Measurements from ENCODE around the gene DYNLL2. TPM values are rescaled to one million over a fixed set of nuclear protein-coding genes. Genes with fewer than 3 reads are reported as not detected.
"Not testable (repeated sequence)": the region's sequence is repeated elsewhere in the genome, so short reads cannot be mapped to it uniquely, and the experiment has no call there.

Gene DYNLL2
- total and polyA plus RNA-seq, 4 donors, result 17.5 to 56.0 (median 32.5) TPM

- intact Hi-C loops (cut with DNase I), result no loop called here
- 17 to 24% methylated on average over 9 of the region's 9 CpGs for WGBS, 2 donors
- peak in 1 of 2 donors; percentile 46 for DNase-seq
- Histone ChIP-seq H3K9me3 (ENCODE audit: control insufficient read depth, low read length) (no peaks in the 10 kb centered on the region), H3K27me3 (ENCODE audit: control insufficient read depth in 1 of 2, insufficient read depth in 2 of 2, low read length in 1 of 2) (peaks cover 0 to 1% of the 10 kb centered on the region in 2 donors), H3K4me1 (ENCODE audit: control insufficient read depth in 1 of 2, insufficient read depth in 2 of 2, low read length in 2 of 2) (no peaks in the 10 kb centered on the region), H3K4me3 (ENCODE audit: low read length in 2 of 2) (no peak overlapping the region), H3K36me3 (ENCODE audit: control insufficient read depth in 1 of 2, insufficient read depth in 2 of 2, low read length in 1 of 2) (no peaks in the 10 kb centered on the region), H3K27ac (ENCODE audit: low read depth in 1 of 2, low read length in 2 of 2) (no peak overlapping the region)
- no peak for ATAC-seq (ENCODE audit: low FRiP score)
Measured at GRCh38 chr17:58060596-58061191, 22.5 kb upstream of the DYNLL2 start.

- peaks cover 0 to 1% of the 10 kb centered on the region in 2 donors for H3K27me3 ChIP-seq (ENCODE audit: control insufficient read depth in 1 of 2, insufficient read depth in 2 of 2, low read length in 1 of 2)
- no peaks in the 10 kb centered on the region for H3K4me1 ChIP-seq (ENCODE audit: control insufficient read depth in 1 of 2, insufficient read depth in 2 of 2, low read length in 2 of 2)
- H3K27ac ChIP-seq (ENCODE audit: low read depth in 1 of 2, low read length in 2 of 2), result no peak overlapping the region
- ATAC-seq (ENCODE audit: low FRiP score) (no peak), DNase-seq (no peak)
- intact Hi-C loops (cut with DNase I), result no loop called here
- no peak overlapping the region for H3K4me3 ChIP-seq (ENCODE audit: low read length in 2 of 2)
- WGBS, 2 donors, result 17 to 26% methylated on average over 5 of the region's 5 CpGs
- no peaks in the 10 kb centered on the region for H3K36me3 ChIP-seq (ENCODE audit: control insufficient read depth in 1 of 2, insufficient read depth in 2 of 2, low read length in 1 of 2)
- no peaks in the 10 kb centered on the region for H3K9me3 ChIP-seq (ENCODE audit: control insufficient read depth, low read length)
Measured at GRCh38 chr17:58061672-58062071, 21.5 kb upstream of the DYNLL2 start.

- Histone ChIP-seq H3K4me1 (ENCODE audit: control insufficient read depth in 1 of 2, insufficient read depth in 2 of 2, low read length in 2 of 2) (no peaks in the 10 kb centered on the region), H3K9me3 (ENCODE audit: control insufficient read depth, low read length) (no peaks in the 10 kb centered on the region), H3K4me3 (ENCODE audit: low read length in 2 of 2) (no peak overlapping the region), H3K27me3 (ENCODE audit: control insufficient read depth in 1 of 2, insufficient read depth in 2 of 2, low read length in 1 of 2) (no peaks in the 10 kb centered on the region), H3K27ac (ENCODE audit: low read depth in 1 of 2, low read length in 2 of 2) (no peak overlapping the region), H3K36me3 (ENCODE audit: control insufficient read depth in 1 of 2, insufficient read depth in 2 of 2, low read length in 1 of 2) (no peaks in the 10 kb centered on the region)
- intact Hi-C loops (cut with DNase I), result loop anchor here in 1 of 2 donors (5.0 kb wide), 1 partner anchor 82 kb away; the partner anchor contains the start of gene OR4D1
- 33 to 46% methylated on average over 1 of the region's 1 CpG for WGBS, 2 donors
- DNase-seq (no peak), ATAC-seq (ENCODE audit: low FRiP score) (no peak)
Measured at GRCh38 chr17:58065238-58065637, 18.0 kb upstream of the DYNLL2 start.

GRCh38 chr17:58066401-58066800, 16.8 kb upstream of the DYNLL2 start:
- Histone ChIP-seq H3K36me3 (ENCODE audit: control insufficient read depth in 1 of 2, insufficient read depth in 2 of 2, low read length in 1 of 2) (no peaks in the 10 kb centered on the region), H3K27ac (ENCODE audit: low read depth in 1 of 2, low read length in 2 of 2) (no peak overlapping the region), H3K27me3 (ENCODE audit: control insufficient read depth in 1 of 2, insufficient read depth in 2 of 2, low read length in 1 of 2) (no peaks in the 10 kb centered on the region), H3K9me3 (ENCODE audit: control insufficient read depth, low read length) (no peaks in the 10 kb centered on the region), H3K4me1 (ENCODE audit: control insufficient read depth in 1 of 2, insufficient read depth in 2 of 2, low read length in 2 of 2) (no peaks in the 10 kb centered on the region), H3K4me3 (ENCODE audit: low read length in 2 of 2) (no peak overlapping the region)
- ATAC-seq (ENCODE audit: low FRiP score) (no peak), DNase-seq (no peak)
- intact Hi-C loops (cut with DNase I), result loop anchor here in 1 of 2 donors (5.0 kb wide), 1 partner anchor 81 kb away; the partner anchor contains the start of gene OR4D1
- WGBS, 2 donors, result 60 to 64% methylated on average over 4 of the region's 4 CpGs

GRCh38 chr17:58072862-58073261, 10.4 kb upstream of the DYNLL2 start:
- ATAC-seq (ENCODE audit: low FRiP score) (no peak), DNase-seq (no peak)
- no peaks in the 10 kb centered on the region for H3K27me3 ChIP-seq (ENCODE audit: control insufficient read depth in 1 of 2, insufficient read depth in 2 of 2, low read length in 1 of 2)
- H3K4me3 ChIP-seq (ENCODE audit: low read length in 2 of 2), result no peak overlapping the region
- no peaks in the 10 kb centered on the region for H3K9me3 ChIP-seq (ENCODE audit: control insufficient read depth, low read length)
- H3K4me1 ChIP-seq (ENCODE audit: control insufficient read depth in 1 of 2, insufficient read depth in 2 of 2, low read length in 2 of 2), result no peaks in the 10 kb centered on the region
- 67 to 73% methylated on average over 1 of the region's 1 CpG for WGBS, 2 donors
- H3K36me3 ChIP-seq (ENCODE audit: control insufficient read depth in 1 of 2, insufficient read depth in 2 of 2, low read length in 1 of 2), result no peaks in the 10 kb centered on the region
- H3K27ac ChIP-seq (ENCODE audit: low read depth in 1 of 2, low read length in 2 of 2), result no peak overlapping the region
- intact Hi-C loops (cut with DNase I), result no loop called here

GRCh38 chr17:58073266-58073665, 10.0 kb upstream of the DYNLL2 start:
- H3K4me3 ChIP-seq (ENCODE audit: low read length in 2 of 2), result not testable (repeated sequence)
- 53 to 55% methylated on average over 5 to 7 of the region's 7 CpGs for WGBS, 2 donors

GRCh38 chr17:58074406-58074805, 8.8 kb upstream of the DYNLL2 start:
- ATAC-seq (ENCODE audit: low FRiP score), result not testable (repeated sequence)

More at GRCh38 chr17:58073266-58073665, 10.0 kb upstream of the DYNLL2 start:
- H3K27ac ChIP-seq (ENCODE audit: low read depth in 1 of 2, low read length in 2 of 2); H3K9me3 ChIP-seq (ENCODE audit: control insufficient read depth, low read length); H3K4me1 ChIP-seq (ENCODE audit: control insufficient read depth in 1 of 2, insufficient read depth in 2 of 2, low read length in 2 of 2); H3K27me3 ChIP-seq (ENCODE audit: control insufficient read depth in 1 of 2, insufficient read depth in 2 of 2, low read length in 1 of 2); DNase-seq; intact Hi-C loops (cut with DNase I); ATAC-seq (ENCODE audit: low FRiP score); H3K36me3 ChIP-seq (ENCODE audit: control insufficient read depth in 1 of 2, insufficient read depth in 2 of 2, low read length in 1 of 2): not testable (repeated sequence)

GRCh38 chr17:58079300-58080033, 3.8 kb upstream of the DYNLL2 start:
- ATAC-seq (ENCODE audit: low FRiP score) (no peak), DNase-seq (no peak)
- Histone ChIP-seq H3K27me3 (ENCODE audit: control insufficient read depth in 1 of 2, insufficient read depth in 2 of 2, low read length in 1 of 2) (no peaks in the 10 kb centered on the region), H3K4me1 (ENCODE audit: control insufficient read depth in 1 of 2, insufficient read depth in 2 of 2, low read length in 2 of 2) (no peaks in the 10 kb centered on the region), H3K9me3 (ENCODE audit: control insufficient read depth, low read length) (no peaks in the 10 kb centered on the region), H3K36me3 (ENCODE audit: control insufficient read depth in 1 of 2, insufficient read depth in 2 of 2, low read length in 1 of 2) (no peaks in the 10 kb centered on the region), H3K27ac (ENCODE audit: low read depth in 1 of 2, low read length in 2 of 2) (no peak overlapping the region), H3K4me3 (ENCODE audit: low read length in 2 of 2) (no peak overlapping the region)
- intact Hi-C loops (cut with DNase I), result no loop called here
- 70 to 74% methylated on average over 6 of the region's 6 CpGs for WGBS, 2 donors

More at GRCh38 chr17:58074406-58074805, 8.8 kb upstream of the DYNLL2 start:
- H3K9me3 ChIP-seq (ENCODE audit: control insufficient read depth, low read length); intact Hi-C loops (cut with DNase I); H3K27ac ChIP-seq (ENCODE audit: low read depth in 1 of 2, low read length in 2 of 2); H3K27me3 ChIP-seq (ENCODE audit: control insufficient read depth in 1 of 2, insufficient read depth in 2 of 2, low read length in 1 of 2); DNase-seq; H3K4me3 ChIP-seq (ENCODE audit: low read length in 2 of 2); H3K36me3 ChIP-seq (ENCODE audit: control insufficient read depth in 1 of 2, insufficient read depth in 2 of 2, low read length in 1 of 2); H3K4me1 ChIP-seq (ENCODE audit: control insufficient read depth in 1 of 2, insufficient read depth in 2 of 2, low read length in 2 of 2): not testable (repeated sequence)
- WGBS, 2 donors, result 92 to 98% methylated on average over 17 to 25 of the region's 28 CpGs
